Measurements from ENCODE around the gene MYRIP.

DNA sequence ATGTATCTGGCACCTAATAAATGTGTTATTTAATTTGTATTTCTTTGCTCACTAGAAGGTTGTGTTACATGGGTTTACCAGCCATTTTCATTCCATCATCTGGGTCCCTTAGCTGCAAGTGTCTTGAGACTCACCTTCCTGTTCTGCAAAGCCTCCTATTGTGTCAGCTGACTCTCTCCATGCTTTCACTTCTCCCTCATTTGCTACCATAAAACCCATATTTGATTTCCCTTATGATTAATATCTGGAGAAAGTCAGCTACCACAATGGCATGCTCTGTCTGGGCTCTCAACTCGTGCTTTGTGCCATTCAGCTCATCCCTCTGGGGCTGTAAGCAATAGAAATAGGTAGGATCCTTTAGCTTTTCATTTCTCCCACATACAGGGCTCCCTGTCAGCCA lies 420.6 kb downstream of the MYRIP start:
- TF ChIP-seq, protein P1, sequence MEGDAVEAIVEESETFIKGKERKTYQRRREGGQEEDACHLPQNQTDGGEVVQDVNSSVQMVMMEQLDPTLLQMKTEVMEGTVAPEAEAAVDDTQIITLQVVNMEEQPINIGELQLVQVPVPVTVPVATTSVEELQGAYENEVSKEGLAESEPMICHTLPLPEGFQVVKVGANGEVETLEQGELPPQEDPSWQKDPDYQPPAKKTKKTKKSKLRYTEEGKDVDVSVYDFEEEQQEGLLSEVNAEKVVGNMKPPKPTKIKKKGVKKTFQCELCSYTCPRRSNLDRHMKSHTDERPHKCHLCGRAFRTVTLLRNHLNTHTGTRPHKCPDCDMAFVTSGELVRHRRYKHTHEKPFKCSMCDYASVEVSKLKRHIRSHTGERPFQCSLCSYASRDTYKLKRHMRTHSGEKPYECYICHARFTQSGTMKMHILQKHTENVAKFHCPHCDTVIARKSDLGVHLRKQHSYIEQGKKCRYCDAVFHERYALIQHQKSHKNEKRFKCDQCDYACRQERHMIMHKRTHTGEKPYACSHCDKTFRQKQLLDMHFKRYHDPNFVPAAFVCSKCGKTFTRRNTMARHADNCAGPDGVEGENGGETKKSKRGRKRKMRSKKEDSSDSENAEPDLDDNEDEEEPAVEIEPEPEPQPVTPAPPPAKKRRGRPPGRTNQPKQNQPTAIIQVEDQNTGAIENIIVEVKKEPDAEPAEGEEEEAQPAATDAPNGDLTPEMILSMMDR (conservative IDR thresholded peaks at IDR 0.05 in 1 of 2, IDR thresholded peaks at IDR 0.05 in 1 of 2; ENCODE audit: extremely low read depth in 1 of 2, insufficient read depth in 1 of 2, low read depth in 1 of 2, low read length in 2 of 2): no peak
- no peak for TF ChIP-seq EZH2 (IDR thresholded peaks at IDR 0.05; ENCODE audit: borderline replicate concordance, low read length)
